ENCODE results near the gene TAS1R1.
"Not testable (repeated sequence)": the region's sequence is repeated elsewhere in the genome, so short reads cannot be mapped to it uniquely, and the experiment has no call there.

The TAS1R1 gene

GRCh38 chr1:6596351-6596750, 41.2 kb downstream of the TAS1R1 start:
- no peak for TF ChIP-seq CTCF (IDR thresholded peaks at IDR 0.05; ENCODE audit: low read depth, low read length)
- no peak for DNase-seq
- Histone ChIP-seq H3K36me3 (peaks cover 78% of the 10 kb centered on the region), H3K9me3 (ENCODE audit: severe bottlenecking) (no peaks in the 10 kb centered on the region), H3K27me3 (ENCODE audit: insufficient read depth, low read depth, severe bottlenecking) (no peaks in the 10 kb centered on the region), H3K27ac (peak overlapping the region; percentile 92), H3K4me3 (ENCODE audit: low read depth, low read length) (no peak overlapping the region)

GRCh38 chr1:6596886-6597776, 42.0 kb downstream of the TAS1R1 start:
- H3K9me3 ChIP-seq (ENCODE audit: severe bottlenecking): no peaks in the 10 kb centered on the region
- H3K4me3 ChIP-seq (ENCODE audit: low read depth, low read length): no peak overlapping the region
- H3K36me3 ChIP-seq: peaks cover 74% of the 10 kb centered on the region
- no peak for DNase-seq
- no peaks in the 10 kb centered on the region for H3K27me3 ChIP-seq (ENCODE audit: insufficient read depth, low read depth, severe bottlenecking)
- no peak overlapping the region for H3K27ac ChIP-seq
- no peak for TF ChIP-seq CTCF (IDR thresholded peaks at IDR 0.05; ENCODE audit: low read depth, low read length)

GRCh38 chr1:6597777-6598131, 42.6 kb downstream of the TAS1R1 start:
- no peaks in the 10 kb centered on the region for H3K27me3 ChIP-seq (ENCODE audit: insufficient read depth, low read depth, severe bottlenecking)
- H3K27ac ChIP-seq: no peak overlapping the region
- H3K36me3 ChIP-seq: peaks cover 70% of the 10 kb centered on the region
- TF ChIP-seq CTCF (IDR thresholded peaks at IDR 0.05; ENCODE audit: low read depth, low read length): no peak
- H3K4me3 ChIP-seq (ENCODE audit: low read depth, low read length): no peak overlapping the region
- H3K9me3 ChIP-seq (ENCODE audit: severe bottlenecking): no peaks in the 10 kb centered on the region
- DNase-seq: no peak

- TF ChIP-seq CTCF (IDR thresholded peaks at IDR 0.05; ENCODE audit: low read depth, low read length): no peak
- Histone ChIP-seq H3K27ac (no peak overlapping the region), H3K36me3 (peaks cover 54% of the 10 kb centered on the region), H3K4me3 (ENCODE audit: low read depth, low read length) (no peak overlapping the region), H3K9me3 (ENCODE audit: severe bottlenecking) (no peaks in the 10 kb centered on the region), H3K27me3 (ENCODE audit: insufficient read depth, low read depth, severe bottlenecking) (no peaks in the 10 kb centered on the region)
- no peak for DNase-seq
Measured at GRCh38 chr1:6599141-6599975, 44.3 kb downstream of the TAS1R1 start.

- not testable (repeated sequence) for H3K9me3 ChIP-seq (ENCODE audit: severe bottlenecking); DNase-seq; H3K27me3 ChIP-seq (ENCODE audit: insufficient read depth, low read depth, severe bottlenecking)
- Histone ChIP-seq H3K27ac (peak overlapping the region; percentile 74), H3K4me3 (ENCODE audit: low read depth, low read length) (peak overlapping the region; percentile 69), H3K36me3 (peaks cover 49% of the 10 kb centered on the region)
Measured at GRCh38 chr1:6599991-6600390, 44.9 kb downstream of the TAS1R1 start.

GRCh38 chr1:6600410-6601048, 45.4 kb downstream of the TAS1R1 start:
- Histone ChIP-seq H3K27me3 (ENCODE audit: insufficient read depth, low read depth, severe bottlenecking) (no peaks in the 10 kb centered on the region), H3K27ac (peak overlapping the region; percentile 74), H3K9me3 (ENCODE audit: severe bottlenecking) (no peaks in the 10 kb centered on the region), H3K4me3 (ENCODE audit: low read depth, low read length) (peak overlapping the region; percentile 69), H3K36me3 (peaks cover 47% of the 10 kb centered on the region)
- peak; percentile 61 for DNase-seq
- no peak for TF ChIP-seq CTCF (IDR thresholded peaks at IDR 0.05; ENCODE audit: low read depth, low read length)
